SK-N-SH treated with all-trans-retinoic acid at 6 μM for 48 hours (cell line): Measurements from ENCODE around the gene SLC2A13.

ENCODE experiments used
- ATAC-seq: fragments of 200-7000 bp; cut with Tn5 transposase; 3 replicates; pipeline ENCODE4 v1.9.1; 2020; ENCODE audit warnings: mild to moderate bottlenecking, moderate library complexity
- ARNTL ChIP-seq: fragments of 450-650 bp; formaldehyde crosslinking; IDR thresholded peaks from 2 replicates; pipeline ENCODE4 v1.5.0; 2020; ENCODE audit warnings: low read depth, mild to moderate bottlenecking, moderate library complexity, borderline replicate concordance
- BACH2 ChIP-seq: fragments of 250-450 bp; sonication (Bioruptor Pico); IDR thresholded peaks from 2 replicates; pipeline ENCODE4 v1.9.0; 2021; ENCODE audit warnings: mild to moderate bottlenecking, borderline replicate concordance
- CREB5 ChIP-seq: fragments of 250-450 bp; sonication (Bioruptor Pico); IDR thresholded peaks from 2 replicates; pipeline ENCODE4 v1.5.1; 2020; ENCODE audit warnings: low read depth, mild to moderate bottlenecking, moderate library complexity
- CSDC2 ChIP-seq: fragments of 250-450 bp; sonication (Bioruptor Pico); IDR thresholded peaks from 2 replicates; pipeline ENCODE4 v1.5.0; 2020; ENCODE audit warnings: mild to moderate bottlenecking, moderate library complexity
- CSRNP3 ChIP-seq: fragments of 250-450 bp; sonication (Bioruptor Pico); IDR thresholded peaks from 2 replicates; pipeline ENCODE4 v1.5.1; 2021; ENCODE audit warnings: mild to moderate bottlenecking, moderate library complexity
- GLIS3 ChIP-seq: fragments of 250-450 bp; sonication (Bioruptor Pico); IDR thresholded peaks from 2 replicates; pipeline ENCODE4 v1.5.0; 2020; ENCODE audit warnings: mild to moderate bottlenecking, moderate library complexity
- ISL1 ChIP-seq: fragments of 250-450 bp; sonication (Bioruptor Pico); IDR thresholded peaks from 2 replicates; pipeline ENCODE4 v2.1.2; 2022; ENCODE audit warnings: mild to moderate bottlenecking, moderate library complexity
- OSR1 ChIP-seq: fragments of 250-450 bp; sonication (Bioruptor Pico); IDR thresholded peaks from 2 replicates; pipeline ENCODE4 v1.8.0; 2022; ENCODE audit warnings: moderate library complexity, mild to moderate bottlenecking, inconsistent platforms
- POU6F1 ChIP-seq: fragments of 250-450 bp; sonication (Bioruptor Pico); IDR thresholded peaks from 2 replicates; pipeline ENCODE4 v1.8.0; 2021; ENCODE audit warnings: low read depth, mild to moderate bottlenecking, moderate library complexity, borderline replicate concordance
- PPARA ChIP-seq: fragments of 250-450 bp; sonication (Bioruptor Pico); IDR thresholded peaks from 2 replicates; pipeline ENCODE4 v1.5.0; 2020; ENCODE audit warnings: mild to moderate bottlenecking, borderline replicate concordance
- TCF4 ChIP-seq: fragments of 250-450 bp; sonication (Bioruptor Pico); IDR thresholded peaks from 2 replicates; pipeline ENCODE4 v1.8.0; 2021; ENCODE audit warnings: mild to moderate bottlenecking, moderate library complexity, borderline replicate concordance
- TOX ChIP-seq: fragments of 250-450 bp; sonication (Bioruptor Pico); IDR thresholded peaks from 2 replicates; pipeline ENCODE4 v1.8.0; 2021; ENCODE audit warnings: mild to moderate bottlenecking, moderate library complexity, borderline replicate concordance
- TSHZ2 ChIP-seq: fragments of 250-450 bp; sonication (Bioruptor Pico); IDR thresholded peaks from 2 replicates; pipeline ENCODE4 v1.5.0; 2020; ENCODE audit warnings: mild to moderate bottlenecking, moderate library complexity
- ZC3H10 ChIP-seq: fragments of 250-450 bp; sonication (Bioruptor Pico); IDR thresholded peaks from 2 replicates; pipeline ENCODE4 v1.5.1; 2021; ENCODE audit warnings: mild to moderate bottlenecking, moderate library complexity
- ZFP3 ChIP-seq: fragments of 250-450 bp; sonication (Bioruptor Pico); IDR thresholded peaks from 2 replicates; pipeline ENCODE4 v1.5.0; 2020; ENCODE audit warnings: mild to moderate bottlenecking, moderate library complexity
- ZFP30 ChIP-seq: fragments of 450-650 bp; formaldehyde crosslinking; IDR thresholded peaks from 2 replicates; pipeline ENCODE4 v1.5.0; 2022; ENCODE audit warnings: mild to moderate bottlenecking, moderate library complexity
- ZNF565 ChIP-seq: fragments of 450-650 bp; formaldehyde crosslinking; conservative IDR thresholded peaks from 2 replicates; pipeline ENCODE4 v1.5.0; 2020; ENCODE audit warnings: low read depth, mild to moderate bottlenecking, moderate library complexity
- ZNF70 ChIP-seq: fragments of 450-650 bp; formaldehyde crosslinking; IDR thresholded peaks from 2 replicates; pipeline ENCODE4 v1.5.0; 2020; ENCODE audit warnings: mild to moderate bottlenecking, moderate library complexity
- ZNF8 ChIP-seq: fragments of 450-650 bp; formaldehyde crosslinking; IDR thresholded peaks from 2 replicates; pipeline ENCODE4 v1.5.0; 2020; ENCODE audit warnings: mild to moderate bottlenecking, moderate library complexity

SLC2A13 gene

GRCh38 chr12:39736406-39736805 is 369.5 kb downstream of the SLC2A13 start:
- ATAC-seq, result no peak
- no peak for TF ChIP-seq ISL1 (CRISPR knock-in tag)
- TF ChIP-seq CSDC2, result no peak
- no peak for TF ChIP-seq ZFP3 (CRISPR knock-in tag)
- no peak for TF ChIP-seq ZNF70 (CRISPR knock-in tag)
- no peak for TF ChIP-seq TOX (CRISPR knock-in tag)
- no peak for TF ChIP-seq TSHZ2 (CRISPR knock-in tag)
- no peak for TF ChIP-seq OSR1 (CRISPR knock-in tag)
- no peak for TF ChIP-seq TCF4
- no peak for TF ChIP-seq ARNTL (CRISPR knock-in tag)

GRCh38 chr12:39723831-39724230 is 382.1 kb downstream of the SLC2A13 start:
- no peak for TF ChIP-seq POU6F1
- peak; percentile 17; the same call in 1 of the 2 replicates for TF ChIP-seq ISL1 (CRISPR knock-in tag)
- ATAC-seq, result peak; percentile 65; the same call in 2 of the 3 replicates

- no peak for ATAC-seq
- no peak for TF ChIP-seq ZC3H10 (CRISPR knock-in tag)
Measured at GRCh38 chr12:39722504-39722903, 383.4 kb downstream of the SLC2A13 start.

GRCh38 chr12:39713552-39713951 is 392.3 kb downstream of the SLC2A13 start:
- no peak for ATAC-seq
- TF ChIP-seq CSDC2 (no peak), ZFP30 (CRISPR knock-in tag) (no peak), TCF4 (no peak), TSHZ2 (CRISPR knock-in tag) (no peak), ISL1 (CRISPR knock-in tag) (no peak), ZC3H10 (CRISPR knock-in tag) (no peak), ZNF565 (CRISPR knock-in tag) (no peak), ARNTL (CRISPR knock-in tag) (no peak), OSR1 (CRISPR knock-in tag) (no peak), GLIS3 (no peak), TOX (CRISPR knock-in tag) (no peak), ZNF8 (CRISPR knock-in tag) (no peak), ZNF70 (CRISPR knock-in tag) (no peak), PPARA (CRISPR knock-in tag) (no peak), ZFP3 (CRISPR knock-in tag) (no peak), BACH2 (CRISPR knock-in tag) (no peak), CSRNP3 (CRISPR knock-in tag) (no peak), CREB5 (CRISPR knock-in tag) (no peak), POU6F1 (no peak)
